Vagina (tissue), 2 donors: ENCODE measurements around the gene PTPA. TPM values are rescaled to one million over a fixed set of nuclear protein-coding genes. Genes with fewer than 3 reads are reported as not detected.
A peak's percentile ranks its signal among the peaks of the same experiment; 100 is the strongest.
"Not testable (repeated sequence)": the region's sequence is repeated elsewhere in the genome, so short reads cannot be mapped to it uniquely, and the experiment has no call there.

ENCODE experiments used
- DNase-seq, 2 donors: peaks; one replicate each; pipeline ENCODE4 v3.0.0-alpha.2; 2017; ENCODE audit errors: extremely low spot score in 2 of 2
- H3K27ac ChIP-seq: fragments of 200-600 bp; sonication (generic); one replicate; pipeline ENCODE4 v1.5.1; 2019
- H3K27me3 ChIP-seq: fragments of 200-600 bp; sonication (generic); one replicate; pipeline ENCODE4 v1.5.1; 2019
- H3K36me3 ChIP-seq, 2 donors: fragments of 200-600 bp; sonication (generic); one replicate each; pipeline ENCODE4 v1.5.1; 2017 to 2019
- H3K4me1 ChIP-seq: fragments of 200-600 bp; sonication (generic); one replicate; pipeline ENCODE4 v1.5.1; 2019
- H3K4me3 ChIP-seq, 2 donors: fragments of 200-600 bp; sonication (generic); 1 replicate in 1 of 2; 2 replicates in 1 of 2; pipeline ENCODE4 v1.5.1; 2016 to 2019
- H3K9me3 ChIP-seq: fragments of 200-600 bp; sonication (generic); one replicate; pipeline ENCODE4 v1.5.1; 2019
- POLR2A ChIP-seq, 2 donors: fragments of 450-650 bp; IDR thresholded peaks; one replicate each; pipeline ENCODE4 v1.6.1; 2017; ENCODE audit warnings: antibody characterized with exemption in 2 of 2, mild to moderate bottlenecking in 2 of 2, moderate library complexity in 2 of 2
- POLR2AphosphoS5 ChIP-seq, 2 donors: sonication (generic); formaldehyde crosslinking; IDR thresholded peaks; one replicate each; pipeline ENCODE4 v1.9.0; 2017; ENCODE audit warnings: antibody characterized with exemption in 2 of 2, mild to moderate bottlenecking in 2 of 2, low read depth in 1 of 2; ENCODE audit not compliant: insufficient read depth in 1 of 2
- intact Hi-C: fragments of 100-400 bp; cut with DNase I; formaldehyde crosslinking; loops from one replicate; pipeline ENCODE4 v1.15.1; 2023
- total RNA-seq: library from RNA; depleted of rRNA; stranded (reverse); fragments of >200 nt; gene quantifications from one replicate; pipeline ENCODE4 v1.2.3, GENCODE V29; 2016
- TF ChIP-seq, protein P1 (sequence below), 3 experiments: fragments of 450-650 bp in 2 of 3; fragments of 200-600 bp in 1 of 3; sonication (generic) in 1 of 3; IDR thresholded peaks; one replicate each; pipeline ENCODE4 v1.5.1; 2017 to 2019; ENCODE audit warnings: antibody characterized with exemption in 3 of 3, mild to moderate bottlenecking in 2 of 3, moderate library complexity in 2 of 3

The PTPA gene
- total RNA-seq, 1 donor from 2014 or later: 46.2 TPM

DNA sequence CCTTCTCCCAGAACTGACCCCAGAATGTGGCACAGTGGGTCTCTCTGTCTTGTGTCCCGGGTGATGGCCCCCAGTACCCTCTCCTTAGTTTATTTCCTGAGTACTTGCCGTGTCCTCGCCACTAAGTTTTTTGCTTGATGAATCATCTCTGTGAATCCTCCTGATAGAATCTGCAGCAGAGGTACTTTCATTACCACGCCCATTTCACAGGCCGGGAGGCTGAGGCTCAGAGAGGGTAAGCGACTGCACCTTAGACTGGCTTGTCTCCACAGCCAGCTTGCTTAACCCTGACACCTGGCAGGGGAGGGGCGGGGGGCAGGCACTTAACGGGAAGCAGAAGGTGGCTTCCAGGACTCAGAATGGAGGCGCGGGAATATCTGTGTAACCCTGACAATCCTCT is 74.8 kb downstream of the PTPA start:
- Histone ChIP-seq H3K27me3 (no peaks in the 10 kb centered on the region), H3K9me3 (no peaks in the 10 kb centered on the region), H3K27ac (no peak overlapping the region), H3K36me3 (no peaks in the 10 kb centered on the region), H3K4me3 (no peak overlapping the region), H3K4me1 (peaks cover 10% of the 10 kb centered on the region)
- TF ChIP-seq POLR2AphosphoS5 (IDR thresholded peaks at IDR 0.05; ENCODE audit: insufficient read depth in 1 of 2, low read depth in 1 of 2) (no peak), POLR2A (IDR thresholded peaks at IDR 0.05) (no peak)
- TF ChIP-seq, protein P1, sequence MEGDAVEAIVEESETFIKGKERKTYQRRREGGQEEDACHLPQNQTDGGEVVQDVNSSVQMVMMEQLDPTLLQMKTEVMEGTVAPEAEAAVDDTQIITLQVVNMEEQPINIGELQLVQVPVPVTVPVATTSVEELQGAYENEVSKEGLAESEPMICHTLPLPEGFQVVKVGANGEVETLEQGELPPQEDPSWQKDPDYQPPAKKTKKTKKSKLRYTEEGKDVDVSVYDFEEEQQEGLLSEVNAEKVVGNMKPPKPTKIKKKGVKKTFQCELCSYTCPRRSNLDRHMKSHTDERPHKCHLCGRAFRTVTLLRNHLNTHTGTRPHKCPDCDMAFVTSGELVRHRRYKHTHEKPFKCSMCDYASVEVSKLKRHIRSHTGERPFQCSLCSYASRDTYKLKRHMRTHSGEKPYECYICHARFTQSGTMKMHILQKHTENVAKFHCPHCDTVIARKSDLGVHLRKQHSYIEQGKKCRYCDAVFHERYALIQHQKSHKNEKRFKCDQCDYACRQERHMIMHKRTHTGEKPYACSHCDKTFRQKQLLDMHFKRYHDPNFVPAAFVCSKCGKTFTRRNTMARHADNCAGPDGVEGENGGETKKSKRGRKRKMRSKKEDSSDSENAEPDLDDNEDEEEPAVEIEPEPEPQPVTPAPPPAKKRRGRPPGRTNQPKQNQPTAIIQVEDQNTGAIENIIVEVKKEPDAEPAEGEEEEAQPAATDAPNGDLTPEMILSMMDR (IDR thresholded peaks at IDR 0.05): no peak
- intact Hi-C loops: no loop called here
- no peak for DNase-seq

GRCh38 chr9:129187042-129187441 is 75.8 kb downstream of the PTPA start:
- Histone ChIP-seq H3K4me1 (peaks cover 10% of the 10 kb centered on the region), H3K4me3 (no peak overlapping the region), H3K36me3 (no peaks in the 10 kb centered on the region), H3K27ac (no peak overlapping the region), H3K9me3 (no peaks in the 10 kb centered on the region), H3K27me3 (no peaks in the 10 kb centered on the region)
- DNase-seq: no peak
- TF ChIP-seq, protein P1 (IDR thresholded peaks at IDR 0.05): no peak
- TF ChIP-seq POLR2AphosphoS5 (IDR thresholded peaks at IDR 0.05; ENCODE audit: insufficient read depth in 1 of 2, low read depth in 1 of 2) (no peak), POLR2A (IDR thresholded peaks at IDR 0.05) (no peak)
- intact Hi-C loops: no loop called here

DNA sequence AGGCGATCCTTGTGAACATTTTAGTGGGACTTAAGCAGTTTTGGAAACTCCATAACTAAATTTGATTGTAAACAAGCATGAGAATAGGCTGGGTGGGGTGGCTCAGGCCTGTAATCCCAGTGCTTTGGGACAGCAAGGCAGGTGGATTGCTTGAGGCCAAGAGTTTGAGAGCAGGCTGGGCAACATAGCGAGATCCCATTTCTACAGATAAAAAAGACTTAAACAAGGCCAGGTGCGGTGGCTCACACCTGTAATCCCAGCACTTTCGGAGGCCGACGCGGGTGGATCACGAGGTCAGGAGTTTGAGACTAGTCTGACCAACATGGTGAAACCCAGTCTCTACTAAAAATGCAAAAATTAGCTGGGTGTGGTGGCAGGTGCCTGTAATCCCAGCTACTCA is 78.8 kb downstream of the PTPA start:
- H3K9me3 ChIP-seq, H3K27ac ChIP-seq, H3K27me3 ChIP-seq, H3K4me3 ChIP-seq, DNase-seq, intact Hi-C loops, H3K36me3 ChIP-seq: not testable (repeated sequence)
- H3K4me1 ChIP-seq: peaks cover 15% of the 10 kb centered on the region

DNA sequence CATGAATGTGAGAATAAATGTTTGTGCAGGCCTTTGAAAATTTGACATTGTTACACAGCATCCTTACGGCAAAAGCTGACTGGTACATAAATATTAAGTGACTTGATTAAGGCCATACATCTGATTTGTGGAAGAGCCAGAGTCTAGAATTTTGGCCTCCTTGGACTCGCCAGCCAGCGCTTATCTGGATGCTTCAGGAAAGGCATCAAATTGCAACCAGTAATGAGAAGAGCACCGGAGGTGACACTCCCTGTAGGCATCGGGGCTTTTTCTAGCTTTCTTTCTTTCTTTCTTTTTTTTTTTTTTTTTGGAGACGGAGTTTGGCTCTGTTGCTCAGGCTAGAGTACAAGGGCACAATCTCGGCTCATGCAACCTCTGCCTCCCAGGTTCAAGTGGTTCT is 80.0 kb downstream of the PTPA start:
- no peak overlapping the region for H3K27ac ChIP-seq
- peaks cover 15% of the 10 kb centered on the region for H3K4me1 ChIP-seq
- H3K9me3 ChIP-seq: no peaks in the 10 kb centered on the region
- TF ChIP-seq, protein P1 (IDR thresholded peaks at IDR 0.05): no peak
- TF ChIP-seq POLR2A (IDR thresholded peaks at IDR 0.05) (no peak), POLR2AphosphoS5 (IDR thresholded peaks at IDR 0.05; ENCODE audit: insufficient read depth in 1 of 2, low read depth in 1 of 2) (no peak)
- intact Hi-C loops: no loop called here
- no peak for DNase-seq
- H3K36me3 ChIP-seq: no peaks in the 10 kb centered on the region
- no peaks in the 10 kb centered on the region for H3K27me3 ChIP-seq
- H3K4me3 ChIP-seq: no peak overlapping the region

- intact Hi-C loops: no loop called here
- DNase-seq: no peak
- Histone ChIP-seq H3K36me3 (no peaks in the 10 kb centered on the region), H3K4me3 (no peak overlapping the region), H3K27ac (peak overlapping the region; percentile 35), H3K4me1 (peaks cover 27% of the 10 kb centered on the region), H3K9me3 (no peaks in the 10 kb centered on the region), H3K27me3 (no peaks in the 10 kb centered on the region)
- TF ChIP-seq, protein P1 (IDR thresholded peaks at IDR 0.05): no peak
- TF ChIP-seq POLR2AphosphoS5 (IDR thresholded peaks at IDR 0.05; ENCODE audit: insufficient read depth in 1 of 2, low read depth in 1 of 2) (peak in 1 of 2 donors; percentile 34), POLR2A (IDR thresholded peaks at IDR 0.05) (no peak)
Measured at GRCh38 chr9:129193655-129194054, 82.4 kb downstream of the PTPA start.

DNA sequence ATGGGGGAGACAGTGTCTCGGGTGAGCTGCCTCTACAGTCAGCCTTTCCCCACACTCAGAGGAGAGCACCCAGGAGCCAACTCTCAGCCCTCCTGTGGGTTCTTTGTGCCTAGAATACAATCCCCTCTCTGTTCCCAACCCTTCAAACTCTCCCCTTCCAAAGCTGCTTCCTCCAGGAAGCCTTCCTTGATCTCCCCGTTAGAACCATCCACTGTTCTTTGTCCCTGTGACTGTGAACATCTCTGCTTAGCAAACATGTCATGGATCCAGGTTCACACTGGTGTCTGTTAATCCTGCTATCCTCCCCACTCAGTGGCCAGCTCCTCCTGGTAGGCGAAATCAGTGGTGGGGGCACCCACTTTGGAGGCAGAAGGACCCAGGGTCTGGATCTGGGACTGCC is 83.0 kb downstream of the PTPA start:
- no peak for DNase-seq
- no peaks in the 10 kb centered on the region for H3K9me3 ChIP-seq
- no peaks in the 10 kb centered on the region for H3K36me3 ChIP-seq
- H3K4me1 ChIP-seq: peaks cover 32% of the 10 kb centered on the region
- no peak for TF ChIP-seq POLR2AphosphoS5 (IDR thresholded peaks at IDR 0.05; ENCODE audit: insufficient read depth in 1 of 2, low read depth in 1 of 2)
- intact Hi-C loops: no loop called here
- H3K27me3 ChIP-seq: no peaks in the 10 kb centered on the region
- H3K4me3 ChIP-seq: no peak overlapping the region
- H3K27ac ChIP-seq: peak overlapping the region; percentile 35
